Keratinocyte (primary cell): ENCODE measurements around the gene MTMR4.

Experiments used
- EZH2 ChIP-seq: IDR thresholded peaks from one replicate; pipeline ENCODE4 v1.6.1; 2012; ENCODE audit warnings: inconsistent platforms, mild to moderate bottlenecking, low read length, moderate library complexity
- TF ChIP-seq, protein P1 (sequence below), 3 experiments: IDR thresholded peaks in 1 of 3; conservative IDR thresholded peaks in 1 of 3; optimal IDR thresholded peaks in 1 of 3; 2 replicates in 2 of 3; 3 replicates in 1 of 3; pipeline versions ENCODE3 to v1.5.1; 2011; ENCODE audit warnings: low read length in 3 of 3, mild to moderate bottlenecking in 3 of 3, moderate library complexity in 2 of 3, control low read depth in 1 of 3, inconsistent platforms in 1 of 3; ENCODE audit not compliant: insufficient read depth in 2 of 3; ENCODE audit errors: extremely low read depth in 1 of 3

DNA sequence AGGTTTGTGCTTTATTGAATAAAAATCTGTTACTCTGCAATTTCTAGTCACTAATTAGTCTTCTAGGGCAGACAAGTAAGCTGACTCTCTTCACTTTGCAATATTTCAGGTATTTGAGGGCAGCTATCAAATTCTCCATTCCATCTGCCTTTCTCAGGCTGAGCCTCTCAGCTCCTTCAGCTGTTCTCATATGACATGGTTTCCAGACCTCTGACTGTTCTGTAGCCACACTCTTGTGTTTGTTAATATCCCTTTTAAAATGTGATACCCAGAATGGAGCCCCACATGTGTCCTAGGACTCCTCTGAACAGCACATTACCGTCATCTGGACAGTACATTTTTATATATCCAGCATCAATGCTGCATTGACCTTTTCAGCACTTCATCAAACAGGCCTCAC lies 46.1 kb upstream of the MTMR4 start:
- TF ChIP-seq, protein P1, sequence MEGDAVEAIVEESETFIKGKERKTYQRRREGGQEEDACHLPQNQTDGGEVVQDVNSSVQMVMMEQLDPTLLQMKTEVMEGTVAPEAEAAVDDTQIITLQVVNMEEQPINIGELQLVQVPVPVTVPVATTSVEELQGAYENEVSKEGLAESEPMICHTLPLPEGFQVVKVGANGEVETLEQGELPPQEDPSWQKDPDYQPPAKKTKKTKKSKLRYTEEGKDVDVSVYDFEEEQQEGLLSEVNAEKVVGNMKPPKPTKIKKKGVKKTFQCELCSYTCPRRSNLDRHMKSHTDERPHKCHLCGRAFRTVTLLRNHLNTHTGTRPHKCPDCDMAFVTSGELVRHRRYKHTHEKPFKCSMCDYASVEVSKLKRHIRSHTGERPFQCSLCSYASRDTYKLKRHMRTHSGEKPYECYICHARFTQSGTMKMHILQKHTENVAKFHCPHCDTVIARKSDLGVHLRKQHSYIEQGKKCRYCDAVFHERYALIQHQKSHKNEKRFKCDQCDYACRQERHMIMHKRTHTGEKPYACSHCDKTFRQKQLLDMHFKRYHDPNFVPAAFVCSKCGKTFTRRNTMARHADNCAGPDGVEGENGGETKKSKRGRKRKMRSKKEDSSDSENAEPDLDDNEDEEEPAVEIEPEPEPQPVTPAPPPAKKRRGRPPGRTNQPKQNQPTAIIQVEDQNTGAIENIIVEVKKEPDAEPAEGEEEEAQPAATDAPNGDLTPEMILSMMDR (optimal IDR thresholded peaks at IDR 0.05 in 1 of 3, IDR thresholded peaks at IDR 0.05 in 1 of 3, conservative IDR thresholded peaks at IDR 0.05 in 1 of 3; ENCODE audit: extremely low read depth in 1 of 3, insufficient read depth in 2 of 3, low read length in 3 of 3), result no peak
- TF ChIP-seq EZH2, result no peak
